Measurements from ENCODE around the gene ADAM8. TPM values are rescaled to one million over a fixed set of nuclear protein-coding genes. Genes with fewer than 3 reads are reported as not detected.

The ADAM8 gene
- total and polyA plus RNA-seq, 10 of the 15 experiments (the other 5 are each of a cell fraction or from before 2014, with no cell fraction given), result 0.37 to 92.7 (median 21.7) TPM

- Histone ChIP-seq H3K4me2 (ENCODE audit: control insufficient read depth, insufficient read depth) (no peak overlapping the region), H3K27ac (ENCODE audit: control insufficient read depth, insufficient read depth) (no peak overlapping the region), H3K9me3 (replicated peaks; ENCODE audit: control insufficient read depth, insufficient read depth, low read length) (no peaks in the 10 kb centered on the region), H3K36me3 (ENCODE audit: control insufficient read depth in 2 of 2, insufficient read depth in 2 of 2, low read length in 1 of 2) (no peaks in the 10 kb centered on the region), H3K79me2 (ENCODE audit: control insufficient read depth, insufficient read depth, low read length) (no peaks in the 10 kb centered on the region), H4K20me1 (ENCODE audit: control insufficient read depth, insufficient read depth) (no peaks in the 10 kb centered on the region), H3K4me3 (no peak overlapping the region), H2AFZ (ENCODE audit: control insufficient read depth, low read depth, low read length) (no peak overlapping the region), H3K9ac (ENCODE audit: control insufficient read depth, insufficient read depth, low read length) (no peak overlapping the region), H3K4me1 (ENCODE audit: control insufficient read depth, insufficient read depth, low read length) (no peaks in the 10 kb centered on the region), H3K27me3 (replicated peaks in 1 of 2; ENCODE audit: control insufficient read depth in 2 of 2, insufficient read depth in 2 of 2, low read length in 1 of 2) (no peaks in the 10 kb centered on the region)
- in situ Hi-C loops (cut with MboI) (no loop called here), intact Hi-C loops (cut with micrococcal nuclease; ENCODE audit: unreplicated experiment) (no loop called here)
- POLR2A ChIA-PET, result no interaction called here
- FAIRE-seq (no peak), DNase-seq (ENCODE audit: low read depth, low spot score) (no peak), ATAC-seq (no peak)
- no TSS peak for BruUV-seq (replicated peaks)
- SMC1A ChIA-PET (ENCODE audit: uncharacterized antibody, unreplicated experiment), result no interaction called here
- CTCF ChIA-PET, result no interaction called here
- WGBS (ENCODE audit: insufficient coverage, insufficient replicate concordance, low lambda C conversion rate, missing lambda C conversion rate), result 33% methylated on average over 20 of the region's 20 CpGs
- TF ChIP-seq ZNF207 (IDR thresholded peaks at IDR 0.05; ENCODE audit: borderline replicate concordance) (no peak), ATF3 (IDR thresholded peaks at IDR 0.05; ENCODE audit: borderline replicate concordance, extremely low read depth, low read depth, low read length) (no peak), SUPT20H (IDR thresholded peaks at IDR 0.05; ENCODE audit: borderline replicate concordance, control insufficient read depth, low read depth, low read length) (no peak), PBX3 (IDR thresholded peaks at IDR 0.05; ENCODE audit: insufficient replicate concordance, low read depth, low read length) (no peak), RBBP5 (conservative IDR thresholded peaks at IDR 0.05) (no peak), BCL11A (IDR thresholded peaks at IDR 0.05; ENCODE audit: low read depth, low read length) (no peak), CHD1 (IDR thresholded peaks at IDR 0.05; ENCODE audit: low read depth, low read length) (no peak), NFYB (IDR thresholded peaks at IDR 0.05; ENCODE audit: insufficient read depth, low read depth, low read length) (no peak), RCOR1 (conservative IDR thresholded peaks at IDR 0.05; ENCODE audit: low read depth, low read length) (no peak), NFXL1 (IDR thresholded peaks at IDR 0.05; ENCODE audit: borderline replicate concordance) (no peak)
- RAD21 ChIA-PET (ENCODE audit: unreplicated experiment), result interaction anchor here (0.5 kb wide), 1 partner anchor 43 kb away, joined by 3 read pairs; no protein-coding TSS in a partner anchor
These were observed 57.8 kb downstream of the ADAM8 start for GRCh38 chr10:133218891-133219290.
